ENCODE results near the gene RASIP1. TPM values are rescaled to one million over a fixed set of nuclear protein-coding genes. Genes with fewer than 3 reads are reported as not detected.
A peak's percentile ranks its signal among the peaks of the same experiment; 100 is the strongest.

Gene RASIP1
- total RNA-seq, 1 experiment from 2014 or later = 0.09 TPM

DNA sequence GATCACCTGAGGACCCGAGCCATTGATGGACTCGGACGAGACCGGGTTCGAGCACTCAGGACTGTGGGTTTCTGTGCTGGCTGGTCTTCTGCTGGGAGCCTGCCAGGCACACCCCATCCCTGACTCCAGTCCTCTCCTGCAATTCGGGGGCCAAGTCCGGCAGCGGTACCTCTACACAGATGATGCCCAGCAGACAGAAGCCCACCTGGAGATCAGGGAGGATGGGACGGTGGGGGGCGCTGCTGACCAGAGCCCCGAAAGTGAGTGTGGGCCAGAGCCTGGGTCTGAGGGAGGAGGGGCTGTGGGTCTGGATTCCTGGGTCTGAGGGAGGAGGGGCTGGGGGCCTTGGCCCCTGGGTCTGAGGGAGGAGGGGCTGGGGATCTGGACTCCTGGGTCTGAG lies 15.8 kb upstream of the RASIP1 start:
- TF ChIP-seq, protein P1, sequence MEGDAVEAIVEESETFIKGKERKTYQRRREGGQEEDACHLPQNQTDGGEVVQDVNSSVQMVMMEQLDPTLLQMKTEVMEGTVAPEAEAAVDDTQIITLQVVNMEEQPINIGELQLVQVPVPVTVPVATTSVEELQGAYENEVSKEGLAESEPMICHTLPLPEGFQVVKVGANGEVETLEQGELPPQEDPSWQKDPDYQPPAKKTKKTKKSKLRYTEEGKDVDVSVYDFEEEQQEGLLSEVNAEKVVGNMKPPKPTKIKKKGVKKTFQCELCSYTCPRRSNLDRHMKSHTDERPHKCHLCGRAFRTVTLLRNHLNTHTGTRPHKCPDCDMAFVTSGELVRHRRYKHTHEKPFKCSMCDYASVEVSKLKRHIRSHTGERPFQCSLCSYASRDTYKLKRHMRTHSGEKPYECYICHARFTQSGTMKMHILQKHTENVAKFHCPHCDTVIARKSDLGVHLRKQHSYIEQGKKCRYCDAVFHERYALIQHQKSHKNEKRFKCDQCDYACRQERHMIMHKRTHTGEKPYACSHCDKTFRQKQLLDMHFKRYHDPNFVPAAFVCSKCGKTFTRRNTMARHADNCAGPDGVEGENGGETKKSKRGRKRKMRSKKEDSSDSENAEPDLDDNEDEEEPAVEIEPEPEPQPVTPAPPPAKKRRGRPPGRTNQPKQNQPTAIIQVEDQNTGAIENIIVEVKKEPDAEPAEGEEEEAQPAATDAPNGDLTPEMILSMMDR (IDR thresholded peaks at IDR 0.05; ENCODE audit: unreplicated experiment) = no peak
- DNase-seq = no peak
- Mint-ChIP-seq H3K9me3 (ENCODE audit: low read depth, unreplicated experiment) (no peaks in the 10 kb centered on the region), H3K4me3 (ENCODE audit: low read depth, unreplicated experiment) (no peak overlapping the region), H3K4me1 (ENCODE audit: low read depth, unreplicated experiment) (peaks cover 32% of the 10 kb centered on the region), H3K36me3 (ENCODE audit: insufficient read depth, unreplicated experiment) (peaks cover 20% of the 10 kb centered on the region), H3K27me3 (ENCODE audit: unreplicated experiment) (peaks cover 12% of the 10 kb centered on the region), H3K27ac (ENCODE audit: unreplicated experiment) (no peak overlapping the region)
- CTCF ChIA-PET = no interaction called here
- intact Hi-C loops (cut with micrococcal nuclease; ENCODE audit: unreplicated experiment) = no loop called here
- BruUV-seq (replicated peaks) = no TSS peak

DNA sequence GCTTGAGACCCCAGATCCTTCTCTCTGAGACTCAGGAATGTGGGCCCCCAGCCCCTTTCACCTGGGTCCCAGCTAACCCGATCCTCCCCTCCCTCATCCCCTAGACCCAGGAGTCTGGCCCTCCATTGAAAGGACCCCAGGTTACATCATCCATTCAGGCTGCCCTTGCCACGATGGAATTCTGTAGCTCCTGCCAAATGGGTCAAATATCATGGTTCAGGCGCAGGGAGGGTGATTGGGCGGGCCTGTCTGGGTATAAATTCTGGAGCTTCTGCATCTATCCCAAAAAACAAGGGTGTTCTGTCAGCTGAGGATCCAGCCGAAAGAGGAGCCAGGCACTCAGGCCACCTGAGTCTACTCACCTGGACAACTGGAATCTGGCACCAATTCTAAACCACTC lies 15.4 kb upstream of the RASIP1 start:
- no peaks in the 10 kb centered on the region for H3K9me3 Mint-ChIP-seq (ENCODE audit: low read depth, unreplicated experiment)
- H3K27ac Mint-ChIP-seq (ENCODE audit: unreplicated experiment) = no peak overlapping the region
- DNase-seq = no peak
- CTCF ChIA-PET = no interaction called here
- no TSS peak for BruUV-seq (replicated peaks)
- intact Hi-C loops (cut with micrococcal nuclease; ENCODE audit: unreplicated experiment) = no loop called here
- no peak overlapping the region for H3K4me3 Mint-ChIP-seq (ENCODE audit: low read depth, unreplicated experiment)
- peaks cover 28% of the 10 kb centered on the region for H3K4me1 Mint-ChIP-seq (ENCODE audit: low read depth, unreplicated experiment)
- H3K36me3 Mint-ChIP-seq (ENCODE audit: insufficient read depth, unreplicated experiment) = peaks cover 24% of the 10 kb centered on the region
- TF ChIP-seq, protein P1 (IDR thresholded peaks at IDR 0.05; ENCODE audit: unreplicated experiment) = no peak
- H3K27me3 Mint-ChIP-seq (ENCODE audit: unreplicated experiment) = peaks cover 8% of the 10 kb centered on the region

DNA sequence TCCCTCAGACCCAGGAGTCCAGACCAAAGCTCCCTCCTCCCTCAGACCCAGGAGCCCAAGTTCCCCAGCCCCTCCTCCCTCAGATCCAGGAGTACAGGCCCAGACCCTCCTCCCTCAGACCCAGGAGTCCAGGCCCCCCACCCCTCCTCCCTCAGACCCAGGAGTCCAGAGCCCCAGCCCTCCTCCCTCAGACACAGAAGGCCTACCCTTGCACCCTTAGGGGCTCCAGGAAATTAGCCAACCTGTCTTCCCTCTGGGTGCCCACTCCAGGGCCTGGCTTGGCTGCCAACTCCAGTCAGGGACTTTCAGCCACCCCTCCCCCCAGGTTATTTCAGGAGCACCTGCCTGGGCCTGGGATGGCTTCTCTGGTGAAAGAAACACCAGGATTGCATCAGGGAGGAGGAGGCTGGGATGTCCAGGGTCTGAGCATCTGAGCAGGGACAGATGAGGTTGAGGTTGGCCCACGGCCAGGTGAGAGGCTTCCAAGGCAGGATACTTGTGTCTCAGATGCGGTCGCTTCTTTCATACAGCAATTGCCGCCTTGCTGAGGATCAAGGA lies 14.8 kb upstream of the RASIP1 start, which contains the start of gene FGF21:
Gene FGF21 (plus strand): TSS at position 441 of the 558 bp plus-strand sequence. CDS start 713 bp downstream, outside the sequence.
- CTCF ChIA-PET = no interaction called here
- peaks cover 30% of the 10 kb centered on the region for H3K36me3 Mint-ChIP-seq (ENCODE audit: insufficient read depth, unreplicated experiment)
- no TSS peak for BruUV-seq (replicated peaks)
- TF ChIP-seq, protein P1 (IDR thresholded peaks at IDR 0.05; ENCODE audit: unreplicated experiment) = no peak
- H3K27me3 Mint-ChIP-seq (ENCODE audit: unreplicated experiment) = peaks cover 1% of the 10 kb centered on the region
- peak; percentile 24 for DNase-seq
- H3K9me3 Mint-ChIP-seq (ENCODE audit: low read depth, unreplicated experiment) = no peaks in the 10 kb centered on the region
- H3K4me3 Mint-ChIP-seq (ENCODE audit: low read depth, unreplicated experiment) = no peak within 1 kb of the TSS
- H3K27ac Mint-ChIP-seq (ENCODE audit: unreplicated experiment) = no peak within 1 kb of the TSS
- intact Hi-C loops (cut with micrococcal nuclease; ENCODE audit: unreplicated experiment) = no loop called here
- H3K4me1 Mint-ChIP-seq (ENCODE audit: low read depth, unreplicated experiment) = peaks cover 22% of the 10 kb centered on the region

DNA sequence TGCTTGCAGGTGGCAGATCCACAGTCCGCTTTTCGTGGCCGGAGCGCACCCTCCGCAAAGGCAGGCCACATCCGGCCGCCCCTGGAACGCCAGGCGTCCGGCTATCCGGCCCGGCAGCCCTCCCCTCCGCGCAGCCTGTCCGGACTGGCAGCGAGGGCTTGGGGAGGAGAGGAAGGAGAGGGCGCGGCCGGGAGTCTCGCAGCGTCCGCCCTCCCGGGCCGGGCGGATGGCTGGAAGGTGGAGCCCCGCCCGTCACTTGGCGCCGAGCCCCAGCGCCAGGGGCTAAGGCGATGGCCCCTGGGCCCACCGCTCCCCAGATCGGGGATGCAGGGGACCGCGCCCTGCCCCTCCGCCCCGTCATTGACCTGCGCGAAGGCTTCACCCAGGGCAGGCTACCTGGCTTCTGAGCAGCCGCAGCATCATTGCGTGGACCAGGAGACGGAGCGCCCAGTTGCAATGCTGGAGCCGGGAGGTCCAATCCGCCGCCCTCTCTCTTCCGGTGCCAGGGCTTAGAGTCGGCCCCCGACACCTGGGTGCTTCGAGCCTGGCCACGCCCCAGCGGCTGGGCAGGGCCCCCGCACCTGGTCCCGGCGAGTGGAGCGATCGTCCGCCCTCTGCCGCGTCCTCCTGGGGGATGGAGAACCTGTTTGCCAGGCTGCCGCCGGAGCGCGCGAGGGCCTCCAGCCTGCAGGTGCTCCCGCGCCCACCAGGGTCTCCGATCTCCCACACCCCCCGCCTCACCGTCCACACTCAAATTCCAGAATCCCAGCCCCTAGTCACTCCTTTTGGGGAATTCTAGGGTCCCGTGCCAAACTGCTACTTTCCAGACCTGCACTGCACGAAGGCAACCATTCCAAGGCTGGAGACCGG lies 12.3 kb upstream of the RASIP1 start, which contains the start of gene FUT1:
Gene FUT1 (minus strand): TSS at position 146 of the 870 bp plus-strand sequence. CDS start 1,360 bp downstream, outside the sequence.
- intact Hi-C loops (cut with micrococcal nuclease; ENCODE audit: unreplicated experiment) = no loop called here
- peaks cover 22% of the 10 kb centered on the region for H3K4me1 Mint-ChIP-seq (ENCODE audit: low read depth, unreplicated experiment)
- no peaks in the 10 kb centered on the region for H3K27me3 Mint-ChIP-seq (ENCODE audit: unreplicated experiment)
- peak within 1 kb of the TSS; percentile 25 for H3K27ac Mint-ChIP-seq (ENCODE audit: unreplicated experiment)
- peak; percentile 97 for DNase-seq
- no TSS peak for BruUV-seq (replicated peaks)
- peaks cover 30% of the 10 kb centered on the region for H3K36me3 Mint-ChIP-seq (ENCODE audit: insufficient read depth, unreplicated experiment)
- H3K9me3 Mint-ChIP-seq (ENCODE audit: low read depth, unreplicated experiment) = no peaks in the 10 kb centered on the region
- H3K4me3 Mint-ChIP-seq (ENCODE audit: low read depth, unreplicated experiment) = peak within 1 kb of the TSS; percentile 71
- TF ChIP-seq, protein P1 (IDR thresholded peaks at IDR 0.05; ENCODE audit: unreplicated experiment) = peak; percentile 38
- CTCF ChIA-PET = interaction anchor here (1.0 kb wide), 1 partner anchor 40 kb away, joined by 12 read pairs; no protein-coding TSS in a partner anchor
